ENCODE measurements around the gene FREY1.

Gene FREY1

DNA sequence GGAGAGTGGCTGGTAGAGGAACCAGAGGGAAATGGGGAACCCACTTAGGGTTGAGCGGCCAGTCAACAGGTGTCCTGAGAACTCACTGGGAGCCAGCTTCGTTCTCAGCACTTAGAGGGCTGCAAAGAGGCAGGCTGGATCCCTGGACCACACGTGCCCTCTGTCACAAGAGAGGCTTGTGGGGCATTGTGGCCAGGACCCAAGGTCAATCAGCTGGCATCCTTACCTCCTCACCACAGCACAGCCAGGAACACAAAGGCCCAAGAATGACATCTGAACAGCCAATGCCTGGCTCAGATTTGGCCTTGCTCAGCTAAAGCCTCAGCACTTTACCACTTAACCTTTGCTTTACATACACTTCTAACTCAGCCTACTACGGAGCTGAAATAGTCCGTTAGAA lies 14.2 kb downstream of the FREY1 start:
- DNase-seq, result no peak

- DNase-seq, result no peak
Observed at GRCh38 chr11:45890886-45891550, 16.1 kb downstream of the FREY1 start.

DNA sequence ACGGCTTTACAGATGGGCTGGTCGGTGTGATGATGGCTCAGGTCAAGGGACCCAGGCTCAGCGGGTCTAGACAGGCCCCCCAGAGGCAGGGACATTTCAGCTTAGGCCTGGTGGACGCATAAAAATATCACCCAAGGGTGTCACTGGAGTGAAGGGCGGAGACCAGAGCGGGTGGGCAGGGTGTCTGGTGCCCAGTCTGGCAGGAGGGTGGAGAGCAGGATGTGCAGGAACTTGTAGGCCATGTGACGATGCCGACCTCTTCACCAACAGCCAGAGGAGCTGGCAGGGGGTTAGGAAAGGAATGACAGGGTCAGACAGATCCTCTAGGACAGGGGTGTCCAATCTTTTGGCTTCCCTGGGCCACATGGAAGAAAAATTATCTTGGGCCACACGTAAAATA lies 17.1 kb downstream of the FREY1 start:
- DNase-seq, result no peak

DNA sequence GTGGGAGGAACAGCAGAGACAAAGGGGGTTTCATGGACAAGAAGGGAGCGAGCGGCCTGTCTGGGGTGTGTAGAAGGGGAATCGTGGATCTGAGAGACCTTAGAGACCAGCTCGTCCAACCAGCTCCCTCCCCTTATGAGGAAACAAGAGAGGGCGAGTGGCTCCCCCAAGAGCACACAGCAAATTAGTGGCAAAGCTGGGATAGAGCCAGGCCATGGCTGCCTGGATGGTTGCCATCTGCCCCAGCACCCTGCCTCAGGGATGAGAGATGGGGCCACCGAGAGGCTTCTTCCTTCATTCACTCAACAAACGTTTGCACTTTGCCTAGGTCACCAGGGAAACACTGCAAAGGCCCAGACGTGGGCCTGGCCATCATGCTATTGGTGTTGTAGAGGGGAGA lies 17.5 kb downstream of the FREY1 start:
- no peak for DNase-seq

GRCh38 chr11:45887587-45887986 lies 19.5 kb downstream of the FREY1 start:
- no peak for DNase-seq

DNA sequence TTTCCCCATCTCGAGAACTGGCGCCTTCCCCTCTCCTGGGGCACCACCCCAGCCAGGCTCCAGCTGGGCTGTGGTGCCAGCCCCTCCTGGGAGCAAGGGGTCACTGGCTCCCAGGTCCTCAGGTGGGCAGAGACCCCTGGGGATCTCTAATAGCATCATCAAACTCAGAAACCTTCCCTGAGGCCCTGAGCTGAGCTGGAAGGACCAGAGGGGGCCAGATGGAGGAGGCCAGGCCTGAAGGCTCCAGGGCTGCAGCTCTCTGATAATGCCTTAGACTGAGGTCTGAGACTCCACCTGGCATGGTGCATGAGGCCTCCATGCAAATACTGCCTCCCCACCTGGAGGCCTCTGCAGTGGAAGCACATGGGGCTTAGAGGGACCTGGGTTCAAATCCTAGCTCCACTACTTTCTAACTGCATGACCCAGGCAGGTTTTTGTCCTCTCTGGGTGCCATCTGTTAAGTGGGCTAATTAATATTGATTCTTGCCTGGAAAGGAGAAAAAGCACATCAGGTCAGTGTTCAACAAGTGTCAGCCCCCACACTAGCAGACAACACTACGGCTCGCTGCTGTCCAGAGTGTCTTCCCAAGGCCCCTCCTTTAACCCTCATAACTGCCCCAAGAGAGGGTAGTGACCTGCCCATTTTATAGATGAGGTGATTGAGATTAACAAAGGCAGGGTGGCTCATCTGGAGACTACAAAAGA lies 20.1 kb downstream of the FREY1 start:
- DNase-seq, result no peak

DNA sequence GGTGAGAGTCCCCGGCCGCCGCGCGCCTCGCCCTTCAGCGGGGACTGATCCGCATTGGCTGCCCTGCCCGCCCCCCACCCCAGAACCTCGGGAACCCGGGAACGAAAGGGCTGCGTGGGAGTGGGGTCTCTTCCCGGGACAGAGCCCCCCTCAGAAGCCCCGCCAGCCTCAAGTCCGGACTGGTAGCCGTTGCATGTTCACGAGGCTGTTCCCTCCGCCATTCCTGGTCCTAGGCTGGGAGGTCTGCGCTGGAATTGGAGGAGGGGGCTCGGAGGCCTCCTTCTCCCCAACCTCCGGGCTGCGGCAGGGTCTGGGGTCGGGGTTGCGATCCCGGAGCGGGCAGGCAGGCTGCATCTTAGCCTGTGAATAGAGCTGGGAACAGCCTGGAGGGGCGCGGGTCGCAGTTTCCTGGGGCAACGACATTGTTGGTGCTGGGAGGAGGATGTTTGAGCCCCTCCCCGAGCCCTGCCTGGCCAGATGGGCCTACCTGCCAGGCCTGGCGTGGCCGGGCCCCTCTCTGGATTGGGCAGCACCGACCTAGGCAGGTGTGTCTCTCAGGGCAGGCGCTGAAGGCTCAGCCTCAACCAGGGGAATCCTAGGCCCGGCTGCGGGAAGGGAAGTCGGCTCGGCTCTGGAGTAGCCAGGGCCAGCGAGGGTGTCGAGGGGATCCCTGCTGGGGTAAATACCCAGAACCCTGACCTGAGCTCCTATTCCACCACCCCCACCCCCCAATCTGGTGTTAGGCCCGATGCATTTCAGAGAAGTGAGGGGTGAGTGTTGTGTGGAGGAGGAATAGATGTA lies 20.9 kb downstream of the FREY1 start:
- DNase-seq, result no peak

- peak; percentile 28 to 64 (median 38) for DNase-seq
Observed at GRCh38 chr11:45885274-45885920, 21.7 kb downstream of the FREY1 start, which contains the start of gene MAPK8IP1. TSS of gene MAPK8IP1 (plus strand) at chr11:45885651. CDS start at chr11:45885821, 170 bp downstream.

- DNase-seq, result no peak
Observed at GRCh38 chr11:45884596-45885185, 22.4 kb downstream of the FREY1 start.

DNA sequence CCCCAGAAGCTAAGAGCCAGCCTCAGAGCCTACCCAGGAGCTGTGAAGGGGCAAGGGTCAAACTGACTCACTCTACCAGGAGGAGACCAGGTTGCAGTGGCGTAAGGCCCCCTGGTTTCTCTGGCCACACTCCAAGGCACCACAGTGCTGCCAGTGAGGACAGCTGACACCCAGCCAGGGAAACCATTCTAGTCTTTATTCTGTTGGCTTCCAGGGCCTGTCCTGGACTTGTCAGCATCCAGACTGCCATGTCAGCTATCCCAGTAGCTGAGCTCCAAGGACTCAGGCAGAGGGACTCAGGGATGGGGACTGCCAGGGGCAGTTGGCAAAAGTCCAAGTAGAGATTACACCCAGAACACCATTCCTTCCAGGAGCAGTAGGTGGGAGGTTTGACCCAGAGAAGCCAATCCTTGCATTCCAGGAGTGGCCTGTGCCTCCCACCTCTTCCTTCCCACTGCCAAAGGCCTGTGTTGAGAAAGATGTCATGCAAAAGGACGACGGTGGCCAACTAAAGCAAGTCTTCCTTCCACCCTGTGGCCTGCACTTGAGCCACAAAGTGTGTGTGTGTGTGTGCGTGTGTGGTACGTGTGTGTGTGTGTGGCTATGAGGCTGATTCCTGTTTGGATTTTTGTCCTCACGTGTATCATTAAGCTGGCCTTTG lies 25.2 kb downstream of the FREY1 start:
- DNase-seq, result no peak

DNA sequence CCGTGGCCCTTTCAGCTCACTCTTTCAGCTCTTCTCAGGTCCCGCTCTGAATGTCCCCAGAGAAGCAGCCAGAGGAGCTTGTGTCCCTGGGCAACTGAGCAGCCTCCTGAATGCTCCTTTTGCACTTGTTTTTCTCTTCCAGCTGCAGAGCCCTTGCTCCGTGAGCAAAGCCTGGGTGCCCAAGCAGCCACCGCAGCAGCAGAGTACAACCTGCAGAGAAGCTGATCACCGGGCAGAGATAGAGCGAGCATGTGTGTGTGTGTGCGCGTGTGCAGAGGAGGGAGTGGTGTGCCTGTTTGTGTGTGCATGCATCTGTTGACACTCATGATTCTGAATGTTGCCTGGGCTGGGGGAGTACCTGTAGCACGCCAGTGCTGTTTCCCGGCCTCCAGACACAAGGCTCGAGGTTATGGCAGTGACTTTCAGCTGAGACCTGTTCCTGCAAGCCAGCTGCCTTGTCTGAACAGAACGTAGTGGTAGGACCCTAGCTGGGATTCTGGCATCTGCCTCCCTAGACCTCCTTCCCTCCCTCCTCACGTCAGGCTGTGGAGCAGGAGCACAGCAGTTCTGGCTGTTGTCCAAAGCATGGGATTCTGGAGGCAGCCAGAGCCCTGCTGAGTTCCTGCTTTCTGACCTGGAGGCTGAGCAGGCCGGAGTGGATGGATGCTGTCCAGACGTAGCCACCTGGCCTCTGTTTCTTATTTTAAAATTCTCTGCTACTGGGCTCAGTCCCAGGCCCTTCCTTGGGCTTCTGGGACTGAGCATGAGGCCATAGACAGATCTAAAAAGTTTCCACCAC lies 26.1 kb downstream of the FREY1 start:
- DNase-seq, result no peak

DNA sequence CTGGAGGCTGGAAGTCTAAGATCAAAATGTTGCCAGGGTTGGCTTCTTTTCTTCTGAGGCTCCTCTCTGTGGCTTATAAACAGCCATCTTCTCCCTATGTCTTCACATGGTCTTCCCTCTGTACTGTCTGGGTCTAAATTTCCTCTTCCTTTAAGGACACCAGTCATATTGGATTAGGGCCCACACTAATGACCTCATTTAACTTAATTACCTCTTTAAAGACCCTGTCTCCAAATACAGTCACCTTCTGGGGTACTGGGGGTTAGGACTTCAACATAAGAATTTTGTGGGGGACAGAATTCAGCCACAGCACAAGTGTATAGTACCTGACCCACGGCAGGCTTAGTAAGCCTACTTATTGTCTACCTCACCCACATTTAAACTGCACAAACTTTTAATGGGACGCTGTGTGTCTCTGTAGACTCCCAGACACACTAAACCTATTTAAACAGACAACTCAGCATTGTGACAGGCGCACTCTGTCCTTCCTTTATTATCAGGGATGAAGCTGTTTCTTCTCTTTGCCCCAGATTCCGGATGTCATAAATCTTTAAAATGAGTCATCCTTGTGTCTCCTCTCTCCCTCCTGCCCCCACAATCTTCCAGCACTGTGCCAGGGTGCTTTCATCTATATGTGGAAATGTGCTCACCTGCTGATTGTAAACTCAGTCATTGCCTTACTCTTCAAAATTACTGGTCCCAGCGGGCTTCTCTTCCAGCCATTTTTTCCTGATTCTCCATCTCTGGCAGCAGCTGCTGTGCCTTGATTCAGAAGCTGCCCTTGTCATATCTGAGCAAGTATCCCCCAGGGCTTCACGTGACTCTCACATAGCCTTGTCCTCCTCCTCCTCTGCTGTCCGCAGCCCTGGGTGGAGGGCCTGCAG lies 27.0 kb downstream of the FREY1 start:
- no peak for DNase-seq

DNA sequence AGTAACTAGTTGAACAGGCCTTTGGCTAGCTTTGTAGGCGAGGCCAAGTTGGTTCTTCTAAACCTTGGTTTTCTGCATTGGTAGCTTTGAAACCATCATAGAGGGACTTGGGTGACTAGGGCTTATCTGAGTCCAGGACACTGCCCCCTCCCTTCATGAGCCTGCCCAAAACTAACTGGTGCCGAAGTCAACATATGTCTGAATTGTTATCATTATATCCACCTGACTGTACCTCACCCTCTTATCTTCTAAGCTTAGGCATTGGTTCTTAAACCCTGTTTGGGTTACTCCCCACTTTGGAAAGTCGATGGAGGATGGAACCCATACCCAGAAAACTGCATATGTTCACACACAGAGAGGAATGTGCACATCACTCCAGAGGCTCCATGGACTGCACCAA lies 29.2 kb downstream of the FREY1 start:
- no peak for DNase-seq

DNA sequence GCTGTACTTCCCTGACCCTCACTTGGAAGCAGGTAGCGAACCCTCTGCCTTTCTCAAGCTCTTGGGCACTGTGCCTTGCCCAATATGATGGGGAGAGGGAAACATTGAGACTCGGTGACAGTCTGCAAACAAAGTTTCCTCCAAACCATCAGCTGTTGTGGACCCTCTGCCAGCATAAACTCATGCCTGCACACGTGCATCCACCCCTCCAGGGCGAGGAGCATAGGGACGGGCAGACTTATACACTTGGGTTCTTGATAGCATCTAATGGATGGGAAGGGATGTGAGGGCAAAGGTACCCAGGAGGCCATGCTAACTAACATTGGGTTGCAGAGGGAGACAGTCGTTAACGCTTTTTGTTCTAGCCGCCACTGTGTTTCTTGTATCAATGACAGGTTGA lies 29.9 kb downstream of the FREY1 start:
- DNase-seq, result no peak

DNA sequence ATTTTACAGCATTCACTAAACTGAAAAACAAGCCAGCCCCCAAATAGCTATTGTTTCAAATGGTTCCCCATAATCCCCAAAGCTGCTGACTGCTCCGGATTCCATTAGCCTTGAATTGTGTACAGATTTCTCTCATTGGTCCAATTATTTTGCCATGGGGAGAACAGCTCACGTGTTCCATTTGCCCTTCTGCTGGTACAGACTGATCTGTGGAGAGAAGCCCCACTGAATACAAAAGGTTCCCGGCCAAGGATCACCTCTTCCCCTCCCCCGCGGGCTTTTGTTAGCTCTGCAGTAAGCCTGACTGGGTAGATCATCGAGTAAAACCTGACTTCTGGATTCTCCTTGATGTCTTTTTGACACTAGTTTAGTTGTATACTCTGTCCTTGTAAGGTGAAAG lies 30.7 kb downstream of the FREY1 start:
- DNase-seq, result no peak

GRCh38 chr11:45872651-45873356 lies 34.3 kb downstream of the FREY1 start:
- DNase-seq, result peak in 2 of 5 donors; percentile 17

DNA sequence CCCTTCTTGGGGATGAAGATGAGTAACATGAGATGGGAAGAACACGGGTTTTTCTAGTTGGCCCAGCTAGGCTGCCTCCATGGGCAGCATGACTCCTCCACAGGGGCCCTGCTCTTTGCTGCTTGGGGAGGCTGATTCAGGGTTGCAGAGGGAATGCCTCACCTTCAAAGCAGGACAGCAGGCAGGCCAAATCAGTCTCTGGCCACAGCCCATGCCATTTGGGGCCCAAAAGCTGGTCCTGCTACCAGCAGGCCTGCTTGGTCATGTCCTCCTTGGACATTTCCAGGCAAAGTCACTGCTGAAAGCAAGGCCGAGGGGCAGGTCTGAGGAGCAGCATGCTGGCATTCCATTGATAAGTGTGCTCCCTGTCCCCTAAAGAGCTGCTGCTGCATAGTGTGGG lies 35.4 kb downstream of the FREY1 start:
- no peak for DNase-seq

DNA sequence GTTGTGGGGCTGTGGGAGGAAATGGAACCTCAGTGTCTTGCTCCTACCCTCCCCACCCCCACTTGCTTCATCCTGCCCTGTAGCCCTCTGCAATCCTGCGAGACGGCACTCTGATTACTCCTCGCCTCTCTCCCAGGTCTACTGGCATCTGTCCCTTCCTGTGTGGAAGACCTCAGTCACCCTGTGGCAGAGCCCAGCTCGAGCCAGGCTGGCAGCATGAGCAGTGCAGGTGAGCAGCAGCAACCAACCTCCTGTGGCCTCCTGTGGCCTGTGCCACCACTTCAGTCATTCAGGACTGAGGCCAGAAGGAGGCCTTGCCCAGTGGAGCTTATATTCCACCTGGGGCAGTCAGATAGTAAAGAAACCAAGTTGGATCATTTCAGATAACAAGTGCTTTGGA lies 36.4 kb downstream of the FREY1 start:
- DNase-seq, result no peak

GRCh38 chr11:45869551-45869950 lies 37.5 kb downstream of the FREY1 start:
- DNase-seq, result no peak

GRCh38 chr11:45864041-45864440 lies 43.0 kb downstream of the FREY1 start:
- DNase-seq, result no peak
